GM18508 (cell line): ENCODE data around the gene KLHL30.
"Not testable (repeated sequence)": the region's sequence is repeated elsewhere in the genome, so short reads cannot be mapped to it uniquely, and the experiment has no call there.

Experiments used
- ATAC-seq: cut with Tn5 transposase; IDR thresholded peaks from one replicate; pipeline ENCODE4 v1.9.1; 2021; ENCODE audit warnings: moderate number of reproducible peaks; ENCODE audit not compliant: insufficient read depth, unreplicated experiment

The KLHL30 gene

GRCh38 chr2:238171072-238171431 lies 32.6 kb downstream of the KLHL30 start:
- ATAC-seq = not testable (repeated sequence)

- no peak for ATAC-seq
These were observed 33.2 kb downstream of the KLHL30 start for GRCh38 chr2:238171575-238172187.

- no peak for ATAC-seq
These were observed 34.0 kb downstream of the KLHL30 start for GRCh38 chr2:238172439-238172838.

GRCh38 chr2:238173692-238174091 lies 35.2 kb downstream of the KLHL30 start:
- ATAC-seq = no peak

- no peak for ATAC-seq
These were observed 35.8 kb downstream of the KLHL30 start for GRCh38 chr2:238174291-238174690.

GRCh38 chr2:238174701-238175100 lies 36.2 kb downstream of the KLHL30 start:
- ATAC-seq = no peak

GRCh38 chr2:238176613-238177012 lies 38.1 kb downstream of the KLHL30 start:
- ATAC-seq = no peak

GRCh38 chr2:238180554-238180953 lies 42.1 kb downstream of the KLHL30 start:
- no peak for ATAC-seq

- no peak for ATAC-seq
These were observed 43.9 kb downstream of the KLHL30 start for GRCh38 chr2:238182362-238182761.

GRCh38 chr2:238183821-238184220 lies 45.4 kb downstream of the KLHL30 start:
- no peak for ATAC-seq

- no peak for ATAC-seq
These were observed 49.4 kb downstream of the KLHL30 start for GRCh38 chr2:238187618-238188548.

- no peak for ATAC-seq
These were observed 52.0 kb downstream of the KLHL30 start for GRCh38 chr2:238190445-238190844.
